GM23338 (cell line): ENCODE data around the gene DPF3.

Source experiments
- CREB1 ChIP-seq: fragments of 250-450 bp; sonication (Bioruptor Pico); IDR thresholded peaks from 2 replicates; pipeline ENCODE4 v1.5.0; 2020; ENCODE audit warnings: low read depth, mild to moderate bottlenecking, moderate library complexity
- EZH2 ChIP-seq: fragments of 200-600 bp; sonication (generic); IDR thresholded peaks from one replicate; pipeline ENCODE4 v1.8.0; 2017; ENCODE audit warnings: antibody characterized with exemption, mild to moderate bottlenecking, low read depth; ENCODE audit not compliant: unreplicated experiment
- EZH2phosphoT487 ChIP-seq: fragments of 200-600 bp; sonication (generic); IDR thresholded peaks from one replicate; pipeline ENCODE4 v1.8.1; 2018; ENCODE audit warnings: antibody characterized with exemption; ENCODE audit not compliant: unreplicated experiment
- POLR2AphosphoS5 ChIP-seq: IDR thresholded peaks from 2 replicates; pipeline ENCODE4 v1.6.1; 2016; ENCODE audit warnings: antibody characterized with exemption, low read depth
- TF ChIP-seq, protein P1 (sequence below), 2 experiments: fragments of 200-600 bp in 1 of 2; sonication (generic) in 1 of 2; conservative IDR thresholded peaks; 2 replicates each; pipeline versions ENCODE4 v1.5.1 to v1.6.1; 2016 to 2017; ENCODE audit warnings: antibody characterized with exemption in 2 of 2, low read depth in 2 of 2, mild to moderate bottlenecking in 2 of 2, moderate library complexity in 1 of 2

GRCh38 chr14:72852194-72852593 is 41.7 kb downstream of the DPF3 start:
- TF ChIP-seq, protein P1, sequence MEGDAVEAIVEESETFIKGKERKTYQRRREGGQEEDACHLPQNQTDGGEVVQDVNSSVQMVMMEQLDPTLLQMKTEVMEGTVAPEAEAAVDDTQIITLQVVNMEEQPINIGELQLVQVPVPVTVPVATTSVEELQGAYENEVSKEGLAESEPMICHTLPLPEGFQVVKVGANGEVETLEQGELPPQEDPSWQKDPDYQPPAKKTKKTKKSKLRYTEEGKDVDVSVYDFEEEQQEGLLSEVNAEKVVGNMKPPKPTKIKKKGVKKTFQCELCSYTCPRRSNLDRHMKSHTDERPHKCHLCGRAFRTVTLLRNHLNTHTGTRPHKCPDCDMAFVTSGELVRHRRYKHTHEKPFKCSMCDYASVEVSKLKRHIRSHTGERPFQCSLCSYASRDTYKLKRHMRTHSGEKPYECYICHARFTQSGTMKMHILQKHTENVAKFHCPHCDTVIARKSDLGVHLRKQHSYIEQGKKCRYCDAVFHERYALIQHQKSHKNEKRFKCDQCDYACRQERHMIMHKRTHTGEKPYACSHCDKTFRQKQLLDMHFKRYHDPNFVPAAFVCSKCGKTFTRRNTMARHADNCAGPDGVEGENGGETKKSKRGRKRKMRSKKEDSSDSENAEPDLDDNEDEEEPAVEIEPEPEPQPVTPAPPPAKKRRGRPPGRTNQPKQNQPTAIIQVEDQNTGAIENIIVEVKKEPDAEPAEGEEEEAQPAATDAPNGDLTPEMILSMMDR (conservative IDR thresholded peaks at IDR 0.05; ENCODE audit: low read depth in 2 of 2), result no peak
- TF ChIP-seq EZH2phosphoT487 (no peak), EZH2 (no peak), POLR2AphosphoS5 (no peak), CREB1 (CRISPR knock-in tag) (no peak)
